HT-29 (cell line): Measurements from ENCODE around the gene CAPG. TPM values are rescaled to one million over a fixed set of nuclear protein-coding genes. Genes with fewer than 3 reads are reported as not detected.
"Not testable (repeated sequence)": the region's sequence is repeated elsewhere in the genome, so short reads cannot be mapped to it uniquely, and the experiment has no call there.

Experiments used
- DNase-seq: peaks from one replicate; pipeline ENCODE4 v3.0.0-alpha.2; 2015; ENCODE audit warnings: low spot score
- total RNA-seq: library from RNA; depleted of rRNA; stranded (reverse); fragments of >200 nt; shearing (Covaris generic); gene quantifications from 2 replicates; pipeline ENCODE4 v1.2.3, GENCODE V29; 2014

The CAPG gene
- total RNA-seq, 1 experiment from 2014 or later = 460 TPM

- peak; percentile 94 for DNase-seq
Observed at GRCh38 chr2:85420536-85421259, 10.5 kb upstream of the CAPG start.

DNA sequence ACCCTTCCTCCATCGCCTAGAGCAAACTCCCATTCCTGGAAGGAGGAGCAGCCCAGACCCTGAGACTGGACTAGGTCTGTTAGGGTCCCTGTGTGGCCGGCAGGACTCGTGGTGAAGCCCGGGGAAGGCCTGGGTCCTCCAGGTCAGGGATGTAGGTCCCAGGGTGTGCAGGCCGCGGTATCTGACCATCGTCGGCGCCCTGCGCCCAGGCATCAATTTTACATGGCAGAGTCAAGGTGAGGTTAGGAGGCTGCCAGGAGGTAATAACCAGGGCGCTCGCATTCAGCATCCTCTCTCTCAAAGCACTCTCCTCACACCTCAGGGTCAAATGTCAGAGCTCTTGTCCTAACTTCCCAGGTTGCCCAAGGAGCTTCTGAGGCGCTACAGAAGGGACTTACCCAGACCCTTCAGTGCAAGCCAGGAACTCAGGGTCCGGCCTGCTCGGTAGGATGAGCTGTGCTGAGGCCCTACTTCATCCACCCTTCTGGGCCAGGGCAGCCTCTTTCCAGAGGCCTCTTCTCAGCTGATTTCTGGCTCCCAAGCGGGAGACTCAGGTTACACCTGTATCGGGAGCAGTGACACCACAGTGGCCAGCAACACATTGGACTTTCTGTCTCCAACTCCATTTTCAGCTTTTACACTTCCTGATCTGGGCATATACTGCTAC, 9.0 kb upstream of the CAPG start:
- DNase-seq = no peak

DNA sequence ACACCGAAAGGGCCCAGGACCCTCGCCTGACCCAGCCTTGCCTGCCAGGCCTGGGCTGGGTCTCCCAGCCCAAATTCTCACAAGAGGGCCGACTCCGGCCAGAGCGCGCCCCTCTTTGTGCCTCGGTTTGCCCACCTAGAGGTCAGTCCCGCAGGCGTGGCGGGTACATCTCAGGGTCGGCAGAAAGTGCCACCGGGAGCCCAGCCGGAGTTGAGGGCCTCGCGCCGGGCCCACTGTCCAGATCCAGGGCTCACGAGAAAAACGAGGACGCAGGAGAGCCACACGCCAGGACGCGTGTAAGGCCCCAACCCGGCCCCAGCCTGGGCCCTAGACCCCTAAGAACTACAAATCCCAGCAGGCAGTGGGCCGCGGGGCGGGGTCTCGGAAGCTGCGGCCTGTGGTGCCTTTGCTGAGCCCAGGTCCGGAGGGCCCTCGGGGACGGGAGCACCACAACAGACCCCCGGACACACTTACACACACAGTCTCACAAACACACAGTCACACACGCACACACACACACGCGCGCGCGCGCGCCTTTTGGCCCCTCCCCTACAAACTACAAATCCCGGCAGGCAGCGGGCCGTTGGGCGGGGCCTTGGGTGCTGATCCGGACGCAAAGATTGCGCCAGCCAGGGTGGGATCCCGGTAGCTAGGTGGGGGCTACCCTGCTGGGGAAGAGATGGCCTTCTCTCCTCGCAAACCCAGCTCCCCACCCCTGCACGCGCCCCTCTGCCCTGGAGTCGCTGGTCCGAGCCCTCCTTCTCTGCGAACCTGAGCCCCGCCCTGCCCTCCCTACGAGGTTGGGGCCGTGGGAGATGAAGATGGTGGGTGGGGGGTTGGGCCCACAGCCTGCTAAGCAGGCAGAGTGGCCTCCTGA, 8.2 kb upstream of the CAPG start, which contains the start of gene SH2D6:
TSS of gene SH2D6 (plus strand) at position 583 of the 877 bp plus-strand sequence. CDS start 10,752 bp downstream, outside the sequence.
- peak; percentile 88 for DNase-seq

DNA sequence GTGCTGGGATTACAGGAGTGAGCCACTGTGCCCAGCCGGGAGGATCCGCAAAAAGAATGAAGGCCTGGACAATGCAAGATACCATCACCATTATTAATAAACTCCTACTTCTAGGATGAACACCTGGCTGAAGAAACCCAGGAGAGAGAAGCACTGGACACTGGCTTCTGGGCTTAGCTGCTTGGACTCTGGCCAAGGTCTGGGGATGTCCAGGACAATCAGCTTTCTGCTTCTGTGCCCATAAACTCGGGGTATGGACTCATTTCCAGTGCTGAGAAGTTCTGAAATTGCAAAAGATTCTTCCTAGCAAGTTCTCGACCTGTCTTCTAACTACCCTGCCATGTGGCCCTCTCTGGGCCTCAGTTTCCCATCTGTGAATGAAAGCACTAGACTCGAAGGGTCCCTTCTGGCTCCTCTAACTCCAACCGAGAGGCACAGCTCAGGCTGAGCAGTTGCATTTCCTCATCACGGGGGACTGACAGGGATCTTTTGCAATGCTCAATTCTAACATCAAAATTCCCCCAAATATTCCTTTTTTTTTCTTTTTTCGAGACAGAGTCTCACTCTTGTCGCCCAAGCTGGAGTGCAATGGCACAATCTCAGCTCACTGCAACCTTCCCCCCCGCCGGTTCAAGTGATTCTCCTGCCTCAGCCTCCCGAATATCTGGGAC, 5.9 kb upstream of the CAPG start:
- DNase-seq = no peak

DNA sequence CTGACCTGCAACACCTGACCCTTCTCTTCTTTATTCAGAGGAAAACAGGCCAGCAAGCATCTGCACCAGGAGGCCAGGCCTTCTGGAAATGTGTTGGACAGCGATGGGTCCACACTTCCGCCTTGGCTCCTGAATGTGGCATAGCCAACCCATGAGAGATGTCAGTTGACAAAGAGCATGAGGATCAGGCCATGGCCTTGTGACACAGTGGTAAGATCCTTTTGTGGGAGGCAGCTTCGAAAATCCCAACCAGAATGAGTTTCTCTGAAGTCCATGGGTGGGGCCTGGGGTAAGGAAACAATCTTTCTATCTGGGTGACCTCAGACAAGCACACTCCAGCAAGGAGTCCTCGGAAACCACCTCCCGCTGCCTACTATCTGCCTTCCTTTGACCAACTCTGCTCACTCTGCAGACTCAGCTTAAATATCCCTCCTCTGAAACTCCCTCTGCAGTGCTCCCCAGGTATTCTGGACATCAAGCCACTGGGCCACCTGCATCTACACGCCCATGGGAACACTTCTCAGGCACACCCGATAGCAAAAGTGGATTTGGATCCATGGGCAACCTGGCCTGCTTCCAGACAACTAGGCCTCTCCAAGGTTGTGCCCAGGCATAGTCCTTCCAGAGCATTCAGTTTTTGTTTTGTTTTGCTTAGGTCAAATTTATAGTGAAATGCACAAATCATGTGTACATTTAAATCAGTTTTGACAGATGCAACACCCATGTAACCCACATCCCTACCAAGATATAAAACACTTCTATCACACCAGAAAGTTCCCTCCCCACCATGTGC, 4.8 kb upstream of the CAPG start:
- DNase-seq = no peak

DNA sequence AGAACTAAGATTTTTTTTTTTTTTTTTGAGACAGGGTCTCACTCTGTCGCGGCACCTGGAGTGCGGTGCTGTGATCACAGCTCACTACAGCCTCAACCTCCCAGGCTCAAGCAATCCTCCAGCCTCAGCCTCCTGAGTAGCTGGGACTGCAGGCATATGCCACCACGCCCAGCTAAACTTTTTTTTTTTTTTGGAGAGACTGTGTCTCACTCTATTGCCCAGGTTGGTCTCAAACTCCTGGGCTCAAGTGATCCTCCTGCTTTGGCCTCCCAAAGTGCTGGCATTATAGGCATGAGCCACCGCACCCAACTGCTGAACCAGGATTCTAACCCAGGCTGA, 4.2 kb upstream of the CAPG start:
- not testable (repeated sequence) for DNase-seq

GRCh38 chr2:85413592-85414420, 3.6 kb upstream of the CAPG start:
- peak; percentile 58 for DNase-seq

GRCh38 chr2:85411405-85411748, 1.2 kb upstream of the CAPG start:
- DNase-seq = no peak

DNA sequence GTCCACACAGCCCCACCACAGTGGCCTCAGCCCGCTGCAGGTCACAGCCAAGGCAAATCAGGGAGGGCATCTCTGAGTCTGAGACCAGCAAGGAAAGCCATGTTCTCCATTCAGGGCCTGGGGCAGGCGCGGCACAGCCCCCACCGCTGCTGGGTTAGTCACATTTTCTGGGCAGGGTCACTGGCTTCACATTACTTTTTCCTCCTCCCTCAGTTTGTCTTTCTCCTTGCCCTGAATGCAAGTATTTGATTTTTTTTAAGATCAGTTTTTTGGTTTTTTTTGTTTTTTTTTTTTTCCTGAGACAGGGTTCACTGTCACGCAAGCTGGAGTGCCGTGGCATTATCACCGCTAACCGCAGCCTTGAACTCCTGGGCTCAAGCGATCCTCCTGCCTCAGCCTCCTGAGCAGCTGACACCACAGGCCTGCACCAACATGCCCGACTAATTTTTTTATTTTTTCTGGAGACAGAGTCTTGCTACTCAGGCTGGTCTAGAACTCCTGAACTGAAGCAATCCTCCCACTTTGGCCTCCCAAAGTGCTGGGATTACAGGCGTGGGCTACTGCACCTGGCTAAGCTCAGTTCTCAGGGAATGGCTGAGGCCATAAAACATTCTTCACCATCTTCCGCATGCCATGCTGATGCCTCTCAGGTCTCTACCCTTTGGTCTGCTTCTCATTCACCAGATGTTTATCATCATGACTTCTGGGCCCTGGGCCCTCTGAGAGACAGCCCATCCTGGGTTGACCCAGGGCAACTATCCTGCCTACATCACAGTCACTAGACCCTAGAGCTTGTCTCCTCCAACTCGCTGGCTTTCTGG, 628 bp upstream of the CAPG start:
- DNase-seq = peak; percentile 85

DNA sequence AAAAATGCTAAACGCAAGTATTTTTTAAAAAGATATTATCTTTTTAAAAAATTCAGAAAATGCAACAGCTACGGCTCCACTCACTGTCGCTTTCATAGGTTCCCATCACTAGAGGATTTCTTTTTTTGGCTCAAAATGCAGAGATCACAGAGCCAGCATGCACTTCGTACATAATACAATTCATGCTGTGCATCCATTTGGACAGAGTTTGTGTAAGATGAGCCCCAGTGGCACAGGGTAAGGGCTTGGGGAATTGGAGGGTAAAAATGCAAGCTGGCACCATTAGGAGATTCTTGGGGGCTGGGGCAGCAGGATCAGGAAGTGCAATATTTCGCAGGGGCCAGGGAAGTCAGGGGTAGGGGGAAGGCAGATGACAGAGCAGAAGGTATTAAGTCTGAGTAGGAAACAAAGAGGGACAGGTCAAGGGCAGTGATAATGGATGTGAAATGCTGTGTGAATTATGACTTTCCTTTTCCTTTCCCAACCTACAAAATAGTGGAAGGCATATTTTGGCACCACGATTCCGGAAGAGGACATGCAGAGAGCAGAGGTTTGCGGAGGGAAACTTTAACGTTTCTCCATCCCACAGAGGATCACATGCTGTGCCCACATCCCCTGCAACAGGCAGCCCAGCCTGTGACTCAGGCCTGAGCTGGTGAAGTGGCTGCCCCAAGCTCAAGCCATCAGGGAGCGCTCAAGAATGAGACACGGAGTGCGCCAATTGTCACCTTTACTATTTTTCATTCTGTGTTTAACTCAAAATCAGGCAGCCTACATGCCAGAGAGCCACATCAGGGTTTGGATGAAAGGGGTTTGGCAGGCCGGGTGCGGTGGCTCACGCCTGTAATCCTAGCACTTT, 4.7 kb downstream of the CAPG start:
- DNase-seq = no peak

- no peak for DNase-seq
Observed at GRCh38 chr2:85401844-85402243, 8.3 kb downstream of the CAPG start.

DNA sequence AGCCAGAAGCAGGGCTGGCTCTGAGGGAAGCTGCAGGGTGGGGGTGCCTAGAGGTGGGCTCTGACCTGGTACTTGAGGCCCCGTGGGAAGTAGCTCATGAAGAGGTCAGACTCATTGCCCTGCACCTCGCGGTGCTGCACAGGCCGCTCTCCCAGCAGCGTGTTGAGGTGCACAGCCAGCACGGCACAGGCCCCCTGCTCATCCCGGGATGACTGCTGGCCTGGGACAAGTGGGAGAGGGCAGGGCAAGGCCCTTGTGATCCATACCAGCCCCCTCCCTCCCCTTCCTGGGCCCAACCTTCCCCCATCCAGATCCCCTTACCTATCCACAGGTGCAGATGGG, 8.7 kb downstream of the CAPG start:
- DNase-seq = no peak

- DNase-seq = no peak
Observed at GRCh38 chr2:85400541-85401463, 9.4 kb downstream of the CAPG start.

- DNase-seq = no peak
Observed at GRCh38 chr2:85400023-85400422, 10.1 kb downstream of the CAPG start.

- no peak for DNase-seq
Observed at GRCh38 chr2:85399183-85399455, 11.0 kb downstream of the CAPG start.

DNA sequence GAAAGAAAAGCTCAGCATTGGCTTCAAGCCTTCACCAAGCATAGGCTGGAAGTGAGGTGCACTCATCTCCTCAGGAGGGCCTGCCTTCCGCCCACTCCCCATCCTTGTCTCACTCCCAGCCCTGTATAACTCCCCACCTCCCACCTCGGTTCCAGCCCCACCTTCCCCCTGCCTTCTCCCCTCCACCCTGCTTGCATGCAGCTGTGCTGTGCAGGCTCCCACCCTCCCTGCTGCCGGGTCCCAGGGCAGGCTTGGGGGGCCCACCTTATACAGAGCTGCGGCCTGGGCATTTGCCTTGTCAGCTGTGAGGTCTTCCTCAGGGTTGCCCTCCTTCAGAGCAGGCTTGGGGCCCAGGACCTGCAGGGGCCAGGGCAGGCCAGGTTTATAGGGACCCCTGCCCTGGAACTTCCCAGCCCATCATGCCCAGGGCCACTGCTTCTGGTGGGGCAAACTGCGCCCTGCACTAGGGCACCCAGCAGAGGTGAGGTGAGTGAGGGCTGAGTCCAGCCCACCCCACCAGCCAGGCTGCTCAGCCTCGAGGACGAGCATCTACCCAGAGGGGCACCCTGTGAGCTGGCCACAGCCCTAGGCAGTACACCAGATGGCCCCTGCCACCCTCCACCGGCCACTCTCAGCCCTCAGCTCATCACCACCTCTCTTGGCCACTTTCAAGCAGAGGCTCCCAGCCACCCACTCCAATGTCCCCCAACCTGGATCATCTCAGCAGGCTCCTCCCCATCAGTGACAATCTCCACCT, 11.6 kb downstream of the CAPG start:
- DNase-seq = no peak

GRCh38 chr2:85397925-85398331, 12.2 kb downstream of the CAPG start:
- no peak for DNase-seq
